ENCODE measurements around the gene RXRA.

The RXRA gene

DNA sequence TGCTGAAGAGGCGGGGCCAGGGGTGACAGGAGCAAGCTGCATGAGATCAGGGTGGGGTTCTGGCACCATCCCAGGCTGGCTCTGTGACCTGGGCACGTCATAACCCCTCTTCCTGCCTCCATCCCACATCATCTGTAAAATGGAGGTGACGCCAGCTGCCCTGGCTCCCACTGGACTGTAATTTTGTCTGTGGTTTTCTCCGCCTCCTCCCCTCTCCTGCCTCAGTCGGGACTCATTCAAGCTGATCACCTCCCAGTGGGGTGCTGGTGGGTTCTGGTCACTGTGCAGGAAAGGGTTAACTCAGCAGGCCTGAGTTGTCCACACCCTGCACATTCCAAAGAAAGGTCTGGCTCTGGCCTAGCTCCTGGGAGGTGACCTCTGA, 128.2 kb downstream of the RXRA start:
- Histone ChIP-seq H3K27me3 (no peaks in the 10 kb centered on the region), H3K27ac (peak overlapping the region; percentile 97), H3K4me2 (peak overlapping the region; percentile 92), H3K36me3 (no peaks in the 10 kb centered on the region), H3K4me3 (no peak overlapping the region), H4K20me1 (no peaks in the 10 kb centered on the region), H3K4me1 (peaks cover 87% of the 10 kb centered on the region), H3K9ac (peak overlapping the region; percentile 86; the same call in 1 of the 2 replicates), H3K9me3 (no peaks in the 10 kb centered on the region)
- TF ChIP-seq Cebpa-rat (IDR thresholded peaks at IDR 0.05): no peak

DNA sequence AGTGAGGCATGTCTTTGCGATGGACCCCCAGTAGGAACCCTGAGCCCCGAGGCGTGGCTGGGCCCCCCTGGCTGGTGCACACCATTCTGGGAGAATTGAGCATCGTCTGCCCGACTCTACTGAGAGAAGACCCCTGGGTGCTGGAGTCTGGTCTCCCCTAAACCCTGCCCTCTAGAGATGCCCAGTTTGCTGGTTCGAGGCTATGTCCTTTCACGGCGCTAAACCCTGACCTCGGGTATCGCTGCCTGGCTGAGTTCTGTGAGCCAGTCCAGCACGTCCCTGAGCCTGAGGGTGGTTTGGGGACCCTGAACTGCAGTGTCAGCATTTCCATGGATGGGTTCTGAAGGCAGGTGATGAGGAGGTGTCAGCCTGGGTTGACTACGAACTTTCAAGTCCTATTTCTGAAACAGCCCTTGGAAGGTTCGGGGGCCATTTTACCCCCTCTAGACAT, 128.8 kb downstream of the RXRA start:
- Histone ChIP-seq H3K4me1 (peaks cover 88% of the 10 kb centered on the region), H3K27me3 (no peaks in the 10 kb centered on the region), H3K9ac (peak overlapping the region; percentile 86), H3K27ac (peak overlapping the region; percentile 97), H4K20me1 (no peaks in the 10 kb centered on the region), H3K36me3 (no peaks in the 10 kb centered on the region), H3K4me2 (peak overlapping the region; percentile 92), H3K9me3 (no peaks in the 10 kb centered on the region), H3K4me3 (peak overlapping the region; percentile 50; the same call in 1 of the 2 replicates)
- TF ChIP-seq Cebpa-rat (IDR thresholded peaks at IDR 0.05): no peak

DNA sequence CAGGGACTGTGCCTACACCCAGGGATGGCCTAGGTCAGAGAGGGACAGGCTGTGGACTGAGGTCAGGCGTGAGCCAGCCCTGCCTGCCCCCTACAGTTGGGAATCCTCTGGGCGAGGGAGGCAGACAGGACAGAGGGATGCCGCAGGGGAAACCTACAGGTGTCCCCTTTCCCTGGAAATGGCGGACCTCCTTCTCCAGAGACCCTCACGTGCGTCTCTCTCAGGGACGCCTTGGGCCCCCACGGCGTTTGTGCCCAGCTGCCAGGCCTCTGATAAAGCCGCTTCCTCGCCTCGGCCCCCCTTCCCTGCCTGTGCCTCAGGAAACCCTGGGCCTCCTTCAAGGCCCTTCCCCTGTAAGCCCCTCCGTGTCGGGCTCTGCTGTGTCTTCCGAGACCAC, 129.3 kb downstream of the RXRA start:
- Histone ChIP-seq H3K4me3 (peak overlapping the region; percentile 50), H3K4me2 (peak overlapping the region; percentile 92), H3K9ac (peak overlapping the region; percentile 86), H3K9me3 (no peaks in the 10 kb centered on the region), H4K20me1 (no peaks in the 10 kb centered on the region), H3K36me3 (no peaks in the 10 kb centered on the region), H3K27ac (peak overlapping the region; percentile 97), H3K27me3 (no peaks in the 10 kb centered on the region), H3K4me1 (peaks cover 88% of the 10 kb centered on the region)
- no peak for TF ChIP-seq Cebpa-rat (IDR thresholded peaks at IDR 0.05)

DNA sequence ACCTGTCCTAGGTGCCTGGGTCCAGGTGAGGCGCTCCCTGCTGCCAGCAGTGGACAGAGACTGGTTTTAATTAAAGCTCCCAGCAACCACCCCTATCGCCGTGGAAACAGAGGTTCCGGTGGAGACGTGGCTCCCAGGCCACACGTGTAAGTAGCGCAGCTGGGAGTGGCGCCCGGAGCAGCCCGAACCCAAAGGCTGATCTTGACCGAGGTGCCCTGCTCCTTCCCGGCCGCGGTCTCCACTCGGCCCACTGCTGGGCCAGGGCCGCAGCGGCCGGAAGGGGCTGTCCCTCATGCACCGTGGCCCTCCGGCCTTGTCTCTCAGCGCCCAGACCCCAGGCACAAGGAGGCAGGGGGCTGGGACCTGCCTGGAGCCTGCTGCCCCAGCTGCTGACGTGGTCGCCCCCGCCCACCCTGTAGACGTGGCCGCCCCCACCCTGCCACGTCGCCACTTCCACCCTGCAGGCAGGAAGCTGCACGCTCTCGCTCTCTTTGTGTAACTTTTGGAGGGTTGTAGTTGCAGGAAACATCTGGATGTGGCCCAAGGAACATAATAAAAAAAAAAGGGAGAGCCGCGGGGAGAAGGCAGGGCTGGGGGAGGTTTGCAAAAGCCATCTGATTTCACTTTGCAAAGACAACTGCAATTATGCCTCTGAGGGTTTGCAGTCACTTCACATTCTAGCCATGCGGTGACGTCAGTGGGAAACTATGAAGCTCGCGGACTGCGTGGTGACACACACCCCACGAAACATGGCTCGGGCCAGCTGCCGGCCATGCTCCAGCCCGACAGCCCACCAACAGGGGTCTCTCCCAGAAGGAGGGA, 129.9 kb downstream of the RXRA start:
- H3K27ac ChIP-seq: peak overlapping the region; percentile 97

DNA sequence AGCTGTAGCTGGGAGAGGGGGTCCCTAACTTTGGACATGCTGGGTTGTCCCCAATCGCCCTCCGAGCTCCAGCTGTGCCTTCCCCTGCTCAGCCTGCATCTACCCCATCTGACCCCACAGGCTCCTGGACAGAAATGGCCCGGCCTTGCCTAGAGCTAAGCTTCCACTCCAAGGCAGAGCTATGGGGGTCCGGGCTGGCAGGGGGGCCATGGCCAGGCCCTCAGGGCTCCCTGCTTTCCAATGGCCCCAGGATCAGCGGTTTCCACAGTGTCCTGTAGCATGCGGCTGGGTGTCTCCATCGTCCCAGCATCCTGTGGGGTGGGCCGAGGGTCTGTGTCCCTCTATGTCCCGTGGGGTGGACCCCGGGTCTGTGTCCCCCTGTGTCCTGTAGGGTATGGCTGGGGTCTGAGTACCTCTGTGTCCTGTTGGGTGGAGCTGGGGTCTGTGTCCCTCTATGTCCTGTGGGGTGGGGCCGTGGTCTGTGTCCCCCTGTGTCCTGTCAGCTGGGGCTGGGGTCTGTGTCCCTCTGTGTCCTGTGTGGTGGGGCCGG, 130.6 kb downstream of the RXRA start:
- Histone ChIP-seq H3K27ac (peak overlapping the region; percentile 97), H4K20me1 (no peaks in the 10 kb centered on the region), H3K36me3 (no peaks in the 10 kb centered on the region), H3K4me2 (peak overlapping the region; percentile 90), H3K9me3 (peaks cover 4% of the 10 kb centered on the region), H3K4me1 (peaks cover 91% of the 10 kb centered on the region), H3K9ac (peak overlapping the region; percentile 83), H3K4me3 (peak overlapping the region; percentile 51), H3K27me3 (no peaks in the 10 kb centered on the region)
- no peak for TF ChIP-seq Cebpa-rat (IDR thresholded peaks at IDR 0.05)

More for the DNA sequence above, 129.9 kb downstream of the RXRA start:
- H3K4me2 ChIP-seq: peak overlapping the region; percentile 92
- H3K36me3 ChIP-seq: no peaks in the 10 kb centered on the region
- peak overlapping the region; percentile 86 for H3K9ac ChIP-seq
- no peaks in the 10 kb centered on the region for H3K9me3 ChIP-seq
- no peaks in the 10 kb centered on the region for H4K20me1 ChIP-seq
- no peak for TF ChIP-seq Cebpa-rat (IDR thresholded peaks at IDR 0.05)
- peaks cover 88% of the 10 kb centered on the region for H3K4me1 ChIP-seq
- no peaks in the 10 kb centered on the region for H3K27me3 ChIP-seq
- peak overlapping the region; percentile 51 for H3K4me3 ChIP-seq

DNA sequence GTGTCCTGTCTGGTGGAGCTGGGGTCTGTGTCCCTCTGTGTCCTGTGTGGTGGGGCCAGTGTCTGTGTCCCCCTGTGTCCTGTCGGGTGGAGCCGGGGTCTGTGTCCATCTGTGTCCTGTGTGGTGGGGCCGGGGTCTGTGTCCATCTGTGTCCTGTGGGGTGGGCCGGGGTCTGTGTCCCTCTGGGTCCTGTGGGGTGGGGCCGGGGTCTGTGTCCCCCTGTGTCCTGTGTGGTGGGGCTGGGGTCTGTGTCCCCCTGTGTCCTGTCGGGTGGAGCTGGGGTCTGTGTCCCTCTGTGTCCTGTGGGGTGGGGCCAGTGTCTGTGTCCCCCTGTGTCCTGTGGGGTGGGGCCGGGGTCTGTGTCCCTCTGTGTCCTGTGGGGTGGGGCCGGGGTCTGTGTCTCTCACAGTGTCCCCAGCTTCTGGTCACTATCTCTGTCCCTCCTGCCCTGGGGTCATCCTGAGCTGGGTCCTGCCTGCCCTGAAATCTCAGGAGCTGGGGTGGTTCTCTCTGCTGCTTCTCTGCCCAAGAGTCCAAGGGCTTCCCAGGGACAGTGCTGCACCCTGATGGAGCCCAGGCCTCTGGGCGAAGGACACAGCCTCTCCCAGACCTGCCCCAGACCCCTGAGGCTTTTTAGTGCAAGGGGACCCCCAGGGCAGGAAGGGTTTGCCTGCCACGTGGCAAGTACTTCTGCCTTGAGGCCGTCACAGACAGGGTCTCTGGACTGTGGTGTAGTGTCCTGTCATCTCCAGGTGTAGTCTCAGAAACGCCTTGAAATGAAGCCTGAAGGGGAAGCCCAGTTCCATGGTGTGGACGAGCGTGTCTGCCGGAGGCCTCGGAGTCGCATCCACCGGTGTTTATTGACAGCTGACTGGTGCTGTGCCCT, 131.3 kb downstream of the RXRA start:
- peaks cover 98% of the 10 kb centered on the region for H3K4me1 ChIP-seq
- peak overlapping the region; percentile 97 for H3K27ac ChIP-seq
- peaks cover 5% of the 10 kb centered on the region for H3K9me3 ChIP-seq
- H4K20me1 ChIP-seq: no peaks in the 10 kb centered on the region
- peak overlapping the region; percentile 83 for H3K9ac ChIP-seq
- H3K4me3 ChIP-seq: peak overlapping the region; percentile 51; the same call in 1 of the 2 replicates
- no peak for TF ChIP-seq Cebpa-rat (IDR thresholded peaks at IDR 0.05)
- H3K27me3 ChIP-seq: no peaks in the 10 kb centered on the region
- H3K36me3 ChIP-seq: no peaks in the 10 kb centered on the region
- peak overlapping the region; percentile 90 for H3K4me2 ChIP-seq

DNA sequence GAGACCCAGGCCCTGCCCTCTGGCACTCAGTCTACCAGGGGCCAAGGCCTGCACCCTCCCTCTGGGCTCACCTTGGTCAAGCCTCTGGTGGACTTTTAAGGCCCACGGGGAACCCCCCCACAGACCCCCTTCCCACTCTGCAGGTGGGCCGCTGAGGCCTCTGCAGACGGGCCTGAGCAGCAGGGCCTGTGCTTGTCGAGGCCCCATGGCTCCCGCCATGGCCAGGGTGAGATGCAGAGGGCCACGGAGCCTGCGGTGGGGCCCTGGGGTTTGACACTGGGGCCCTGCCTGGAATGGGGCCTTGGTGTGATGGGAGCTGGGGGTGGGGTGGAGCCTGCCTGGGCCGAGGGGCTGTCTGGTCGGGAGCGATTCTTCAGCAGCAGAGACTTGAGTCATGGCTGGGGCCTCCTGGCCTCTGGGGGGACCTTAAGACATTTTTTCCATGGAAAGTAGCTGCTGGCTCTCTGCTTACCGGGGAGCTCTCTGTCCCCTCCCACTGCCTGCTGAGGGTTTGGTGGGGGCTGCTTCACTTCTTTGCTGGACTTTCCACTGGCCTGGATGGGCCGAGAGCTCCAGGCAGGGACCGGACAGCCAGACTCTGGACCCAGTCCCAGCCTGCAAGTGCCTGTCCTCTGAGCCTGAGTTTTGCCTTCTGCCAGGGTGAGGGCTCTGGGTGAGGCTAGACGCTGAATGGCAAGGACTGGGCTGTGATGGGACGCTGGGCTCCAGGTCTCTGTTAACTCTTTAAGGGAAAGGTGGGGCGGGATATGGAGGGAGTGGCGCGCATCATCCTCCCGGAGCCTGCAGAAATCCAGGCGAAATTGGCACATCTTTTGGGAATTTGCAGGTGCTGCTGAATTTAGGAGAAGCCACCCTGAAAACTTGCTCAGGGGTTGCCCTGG, 132.2 kb downstream of the RXRA start:
- Histone ChIP-seq H3K36me3 (no peaks in the 10 kb centered on the region), H3K4me1 (peaks cover 98% of the 10 kb centered on the region), H3K4me3 (no peak overlapping the region), H3K4me2 (peak overlapping the region; percentile 90), H3K9ac (peak overlapping the region; percentile 83), H3K27me3 (no peaks in the 10 kb centered on the region), H3K27ac (peak overlapping the region; percentile 97), H4K20me1 (no peaks in the 10 kb centered on the region), H3K9me3 (peaks cover 5% of the 10 kb centered on the region)
- TF ChIP-seq Cebpa-rat (IDR thresholded peaks at IDR 0.05): no peak

DNA sequence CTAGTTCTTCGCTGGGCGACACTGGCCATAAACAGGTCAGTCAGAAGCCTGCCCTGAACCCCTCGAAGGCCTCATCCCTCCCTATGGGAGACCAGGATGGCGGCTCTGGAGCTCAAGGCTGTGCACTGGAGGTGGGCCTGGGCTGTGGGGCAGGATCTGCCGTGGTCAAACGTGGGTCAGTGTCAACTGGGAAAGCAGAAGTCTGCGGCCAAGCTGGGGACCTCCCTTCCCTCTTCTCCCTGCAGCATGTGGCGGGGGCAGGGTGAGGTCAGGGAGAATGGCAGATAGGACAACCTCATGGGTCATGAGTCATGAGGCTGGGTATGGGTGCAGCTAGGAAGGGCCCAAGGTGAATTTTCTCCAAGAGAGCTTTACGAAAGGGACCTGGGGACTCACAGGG, 132.9 kb downstream of the RXRA start:
- Histone ChIP-seq H3K4me2 (peak overlapping the region; percentile 90), H3K4me3 (no peak overlapping the region), H4K20me1 (no peaks in the 10 kb centered on the region), H3K4me1 (peaks cover 98% of the 10 kb centered on the region), H3K27ac (peak overlapping the region; percentile 97), H3K27me3 (no peaks in the 10 kb centered on the region), H3K9me3 (peaks cover 5% of the 10 kb centered on the region), H3K36me3 (no peaks in the 10 kb centered on the region), H3K9ac (peak overlapping the region; percentile 83)
- TF ChIP-seq Cebpa-rat (IDR thresholded peaks at IDR 0.05): no peak

DNA sequence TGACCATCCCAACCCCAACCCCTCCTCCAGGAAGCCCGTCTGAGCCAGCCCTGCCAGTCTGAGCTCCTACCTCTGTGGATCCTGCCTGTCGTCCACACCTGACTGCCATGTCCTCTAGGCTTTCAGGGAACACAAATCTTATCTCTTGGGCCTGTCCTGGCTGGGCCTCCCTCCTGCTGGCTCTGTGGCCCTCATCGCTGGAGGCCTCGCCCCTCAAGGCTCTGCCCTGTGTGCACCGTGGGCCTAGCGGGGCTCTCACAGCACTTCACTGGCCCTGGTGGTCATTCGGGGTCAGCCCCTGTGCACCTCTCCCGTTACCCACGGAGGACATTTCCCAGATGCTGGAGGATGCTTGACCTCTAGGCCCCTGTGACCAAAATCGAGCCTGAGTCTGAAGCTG, 133.3 kb downstream of the RXRA start:
- H3K4me1 ChIP-seq: peaks cover 96% of the 10 kb centered on the region
- H3K4me2 ChIP-seq: peak overlapping the region; percentile 90
- peak overlapping the region; percentile 83 for H3K9ac ChIP-seq
- H3K36me3 ChIP-seq: no peaks in the 10 kb centered on the region
- no peak for TF ChIP-seq Cebpa-rat (IDR thresholded peaks at IDR 0.05)
- no peaks in the 10 kb centered on the region for H4K20me1 ChIP-seq
- peaks cover 5% of the 10 kb centered on the region for H3K9me3 ChIP-seq
- H3K27me3 ChIP-seq: no peaks in the 10 kb centered on the region
- H3K27ac ChIP-seq: peak overlapping the region; percentile 97
- H3K4me3 ChIP-seq: no peak overlapping the region

Data from BLaER1 (cell line).